Measurements from ENCODE around the gene RASAL3. TPM values are rescaled to one million over a fixed set of nuclear protein-coding genes. Genes with fewer than 3 reads are reported as not detected.

Gene RASAL3
- total and polyA plus RNA-seq, 2 of the 8 experiments (the other 6 are each of a cell fraction or from before 2014, with no cell fraction given) = 0.19 to 0.63 TPM

- Histone ChIP-seq H2BK20ac (ENCODE audit: low read length) (no peak overlapping the region), H3K79me2 (ENCODE audit: control insufficient read depth in 1 of 2, insufficient read depth in 2 of 2, low read length in 2 of 2) (no peaks in the 10 kb centered on the region), H2AFZ (ENCODE audit: low read length) (no peak overlapping the region), H2BK15ac (ENCODE audit: low read length) (no peak overlapping the region), H2AK5ac (ENCODE audit: low read depth, low read length) (no peak overlapping the region), H4K20me1 (replicated peaks in 1 of 2; ENCODE audit: control insufficient read depth in 1 of 2, insufficient read depth in 2 of 2, low read length in 2 of 2) (no peaks in the 10 kb centered on the region), H3K18ac (ENCODE audit: extremely low read depth, low read length) (no peak overlapping the region), H3K4me3 (ENCODE audit: extremely low read depth in 1 of 4, insufficient read depth in 2 of 4, low read depth in 3 of 4, low read length in 4 of 4) (no peak overlapping the region), H3K9ac (replicated peaks in 1 of 4; ENCODE audit: extremely low read depth in 1 of 4, low read depth in 3 of 4, low read length in 3 of 4) (no peak overlapping the region), H3K23me2 (ENCODE audit: low read depth, low read length) (no peaks in the 10 kb centered on the region), H3K9me3 (ENCODE audit: insufficient read depth in 2 of 2, low read depth in 1 of 2, low read length in 1 of 2) (peaks cover 47 to 73% of the 10 kb centered on the region in 2 experiments), H4K8ac (ENCODE audit: extremely low read depth, insufficient read depth, low read length) (no peak overlapping the region), H3K4ac (replicated peaks; ENCODE audit: insufficient read length, low read depth, low read length) (no peak overlapping the region), H4K91ac (replicated peaks; ENCODE audit: insufficient read length, low read length) (no peak overlapping the region), H3K4me1 (replicated peaks in 1 of 4; ENCODE audit: control insufficient read depth in 3 of 4, insufficient read depth in 4 of 4, low read length in 3 of 4) (no peaks in the 10 kb centered on the region), H3K79me1 (ENCODE audit: low read depth, low read length) (no peaks in the 10 kb centered on the region), H4K5ac (ENCODE audit: insufficient read length, low read depth, low read length) (no peak overlapping the region), H3K27ac (ENCODE audit: low read depth, low read length) (no peak overlapping the region), H3K36me3 (ENCODE audit: control insufficient read depth in 2 of 4, insufficient read depth in 4 of 4, low read length in 3 of 4) (no peaks in the 10 kb centered on the region; a peak in 1 of 8 replicates), H2BK5ac (ENCODE audit: low read depth, low read length) (no peak overlapping the region), H3K56ac (replicated peaks; ENCODE audit: insufficient read length, low read depth, low read length) (no peak overlapping the region), H3K23ac (ENCODE audit: insufficient read length) (no peak overlapping the region), H2BK12ac (ENCODE audit: low read depth, low read length) (no peak overlapping the region), H3K4me2 (ENCODE audit: insufficient read depth in 1 of 2, low read depth in 2 of 2, low read length in 2 of 2) (no peak overlapping the region), H3K27me3 (replicated peaks in 1 of 4; ENCODE audit: control insufficient read depth in 3 of 4, extremely low read depth in 1 of 4, insufficient read depth in 3 of 4, low read length in 3 of 4) (no peaks in the 10 kb centered on the region), H3K14ac (ENCODE audit: insufficient read length) (no peak overlapping the region), H2BK120ac (replicated peaks; ENCODE audit: low read depth, low read length) (no peak overlapping the region)
- no peak for DNase-seq (ENCODE audit: low read depth in 1 of 2, low spot score in 2 of 2)
- no peak for FAIRE-seq
- ChIA-PET POLR2A (ENCODE audit: partially characterized antibody) (no interaction called here), CTCF (ENCODE audit: partially characterized antibody) (interaction anchor here (0.9 kb wide), 2 partner anchors 45 to 83 kb away, joined by 3 read pairs; no protein-coding TSS in a partner anchor)
- TF ChIP-seq SRF (IDR thresholded peaks at IDR 0.05; ENCODE audit: low read depth, low read length) (no peak), TBP (IDR thresholded peaks at IDR 0.05; ENCODE audit: low read depth, low read length) (no peak), SIRT6 (IDR thresholded peaks at IDR 0.05; ENCODE audit: low read length) (no peak), JUND (IDR thresholded peaks at IDR 0.05; ENCODE audit: low read length) (no peak), SP4 (IDR thresholded peaks at IDR 0.05; ENCODE audit: low read length) (no peak), CBX5 (IDR thresholded peaks at IDR 0.05; ENCODE audit: low read depth, low read length) (no peak), HDAC2 (IDR thresholded peaks at IDR 0.05; ENCODE audit: borderline replicate concordance in 1 of 2, low read depth in 2 of 2, low read length in 2 of 2) (no peak), BACH1 (IDR thresholded peaks at IDR 0.05; ENCODE audit: low read length) (no peak), SAP30 (IDR thresholded peaks at IDR 0.05; ENCODE audit: insufficient read depth, insufficient replicate concordance, low read length) (no peak), CEBPB (IDR thresholded peaks at IDR 0.05; ENCODE audit: low read depth, low read length) (no peak), CBX8 (IDR thresholded peaks at IDR 0.05; ENCODE audit: borderline replicate concordance, low read depth, low read length) (no peak), EP300 (IDR thresholded peaks at IDR 0.05; ENCODE audit: borderline replicate concordance in 1 of 2, low read depth in 2 of 2, low read length in 2 of 2) (no peak)
- 82% methylated on average over 1 of the region's 1 CpG; no CpG with 5 or more reads in 1 of the 2 experiments for WGBS, 2 experiments (ENCODE audit: extremely low coverage in 1 of 2, insufficient coverage in 1 of 2, insufficient read length in 1 of 2, insufficient replicate concordance in 2 of 2, low coverage in 1 of 2, low lambda C conversion rate in 2 of 2, missing lambda C conversion rate in 1 of 2)
Measured at GRCh38 chr19:15502264-15502663, 37.9 kb upstream of the RASAL3 start.

Measured in H1 (cell line).